HCT116 (cell line): ENCODE data around the gene ABCE1. TPM values are rescaled to one million over a fixed set of nuclear protein-coding genes. Genes with fewer than 3 reads are reported as not detected.

ENCODE experiments used
- ATAC-seq: fragments of 200-7000 bp; cut with Tn5 transposase; 2 replicates; pipeline ENCODE4 v1.9.1; 2020; ENCODE audit warnings: mild to moderate bottlenecking, moderate library complexity
- BruUV-seq: library from RNA; stranded (reverse); fragments of 400-500 nt; replicated peaks from 2 replicates; lab custom pipeline; 2021; lab: Mats Ljungman, UMichigan
- CTCF ChIA-PET: fragments of 300-600 bp; sonication (Branson Sonifier 250); formaldehyde crosslinking; loops from one replicate; lab custom pipeline; 2021; ENCODE audit warnings: antibody characterized with exemption; lab: Charles Lee
- POLR2A ChIA-PET: fragments of 300-600, 350-600 bp; sonication (Branson Sonifier 250); formaldehyde crosslinking; loops from one replicate; lab custom pipeline; 2021; ENCODE audit warnings: antibody characterized with exemption; lab: Charles Lee
- RAD21 ChIA-PET, 2 experiments: fragments of 300-600 bp; sonication (Branson Sonifier 250); formaldehyde crosslinking; loops; one replicate each; lab custom pipeline; 2023; ENCODE audit warnings: low total read pairs in 2 of 2; ENCODE audit not compliant: uncharacterized antibody in 2 of 2, unreplicated experiment in 2 of 2, low non-redundant PET in 1 of 2; lab: Charles Lee
- DNase-seq: peaks from one replicate; pipeline ENCODE4 v3.0.0-alpha.2; 2010; ENCODE audit warnings: low read depth, low spot score
- H2AFZ ChIP-seq: fragments of 200-600 bp; shearing (Covaris generic), sonication (generic); 2 replicates; pipeline ENCODE4 v1.6.1; 2017; ENCODE audit warnings: low read depth, mixed run types, mixed read lengths, antibody characterized with exemption, low read length; ENCODE audit not compliant: poor library complexity, severe bottlenecking
- H3K27ac ChIP-seq: 2 replicates; pipeline ENCODE4 v1.5.1; 2012; ENCODE audit warnings: low read depth, low read length
- H3K27me3 ChIP-seq: fragments of 200-600 bp; sonication (generic); 2 replicates; pipeline ENCODE4 v1.6.1; 2016; ENCODE audit warnings: mixed run types, low read length, mixed read lengths; ENCODE audit not compliant: insufficient read depth
- H3K36me3 ChIP-seq, 2 experiments: fragments of 200-500 bp in 1 of 2; fragments of 200-600 bp in 1 of 2; sonication (Bioruptor generic) in 1 of 2; sonication (generic) in 1 of 2; 2 replicates each; pipeline versions ENCODE4 v1.5.1 to v1.6.1; 2014 to 2016; ENCODE audit warnings: low read length in 2 of 2, inconsistent platforms in 1 of 2, mixed read lengths in 1 of 2, mixed run types in 1 of 2; ENCODE audit not compliant: insufficient read depth in 2 of 2, control insufficient read depth in 1 of 2
- H3K4me1 ChIP-seq, 2 experiments: fragments of 200-600 bp in 1 of 2; sonication (generic) in 1 of 2; 2 replicates each; pipeline versions ENCODE4 v1.5.1 to v1.6.1; 2012 to 2017; ENCODE audit warnings: low read length in 2 of 2, inconsistent platforms in 1 of 2, mild to moderate bottlenecking in 1 of 2, mixed read lengths in 1 of 2, mixed run types in 1 of 2, moderate library complexity in 1 of 2; ENCODE audit not compliant: insufficient read depth in 2 of 2, control insufficient read depth in 1 of 2
- H3K4me2 ChIP-seq: fragments of 200-600 bp; sonication (generic); 2 replicates; pipeline ENCODE4 v1.6.1; 2017; ENCODE audit warnings: mixed run types, low read length, mixed read lengths
- H3K4me3 ChIP-seq, 2 experiments: fragments of 200-600 bp in 1 of 2; sonication (generic) in 1 of 2; replicated peaks in 1 of 2; 2 replicates each; pipeline ENCODE4 v1.5.1; 2011 to 2016; ENCODE audit warnings: low read length in 2 of 2, control low read depth in 1 of 2, low read depth in 1 of 2, mild to moderate bottlenecking in 1 of 2, mixed read lengths in 1 of 2, mixed run types in 1 of 2
- H3K79me2 ChIP-seq: fragments of 200-600 bp; sonication (generic); 2 replicates; pipeline ENCODE4 v1.6.1; 2017; ENCODE audit warnings: mild to moderate bottlenecking, mixed run types, low read length, moderate library complexity, mixed read lengths; ENCODE audit not compliant: insufficient read depth
- H3K9ac ChIP-seq: fragments of 200-600 bp; sonication (generic); 2 replicates; pipeline ENCODE4 v1.6.1; 2016; ENCODE audit warnings: low read length, mixed read lengths
- H3K9me2 ChIP-seq: fragments of 200-600 bp; sonication (generic), shearing (Covaris generic); 2 replicates; pipeline ENCODE4 v1.6.1; 2017; ENCODE audit warnings: mixed run types, mild to moderate bottlenecking, moderate library complexity; ENCODE audit not compliant: insufficient read depth
- H3K9me3 ChIP-seq, 2 experiments: fragments of 200-500 bp in 1 of 2; fragments of 200-600 bp in 1 of 2; sonication (Bioruptor generic) in 1 of 2; sonication (generic) in 1 of 2; 2 replicates each; pipeline ENCODE4 v1.6.1; 2014 to 2017; ENCODE audit warnings: low read length in 2 of 2, mixed read lengths in 2 of 2, inconsistent platforms in 1 of 2, low read depth in 1 of 2, mild to moderate bottlenecking in 1 of 2, mixed run types in 1 of 2, moderate library complexity in 1 of 2; ENCODE audit not compliant: control insufficient read depth in 1 of 2, insufficient read depth in 1 of 2
- H4K20me1 ChIP-seq: fragments of 200-600 bp; sonication (generic), shearing (Covaris generic); 2 replicates; pipeline ENCODE4 v1.6.1; 2017; ENCODE audit warnings: mixed run types, mild to moderate bottlenecking, moderate library complexity; ENCODE audit not compliant: insufficient read depth
- ELF1 ChIP-seq: IDR thresholded peaks from 2 replicates; pipeline ENCODE4 v1.6.1; 2012; ENCODE audit warnings: low read depth, borderline replicate concordance
- JUND ChIP-seq: IDR thresholded peaks from 2 replicates; pipeline ENCODE4 v1.6.1; 2012
- SIN3A ChIP-seq: IDR thresholded peaks from 2 replicates; pipeline ENCODE4 v1.6.1; 2012; ENCODE audit warnings: low read depth
- intact Hi-C: fragments of 100-400 bp; cut with micrococcal nuclease; formaldehyde crosslinking; loops from 2 replicates; pipeline ENCODE4 v1.10.0; 2022
- total RNA-seq: library from RNA; stranded (reverse); gene quantifications from one replicate; pipeline ENCODE4 v1.2.1, GENCODE V29; 2021; ENCODE audit not compliant: unreplicated experiment
- TF ChIP-seq, protein P1 (sequence below): IDR thresholded peaks from 2 replicates; pipeline ENCODE4 v1.6.1; 2011; ENCODE audit warnings: mild to moderate bottlenecking, low read length, moderate library complexity; ENCODE audit not compliant: insufficient replicate concordance; ENCODE audit errors: extremely low read depth
- TF ChIP-seq, protein P2 (sequence below): IDR thresholded peaks from 2 replicates; pipeline ENCODE4 v1.6.1; 2012; ENCODE audit warnings: low read depth

The ABCE1 gene
- total RNA-seq, 1 experiment from 2014 or later, result 145 TPM

DNA sequence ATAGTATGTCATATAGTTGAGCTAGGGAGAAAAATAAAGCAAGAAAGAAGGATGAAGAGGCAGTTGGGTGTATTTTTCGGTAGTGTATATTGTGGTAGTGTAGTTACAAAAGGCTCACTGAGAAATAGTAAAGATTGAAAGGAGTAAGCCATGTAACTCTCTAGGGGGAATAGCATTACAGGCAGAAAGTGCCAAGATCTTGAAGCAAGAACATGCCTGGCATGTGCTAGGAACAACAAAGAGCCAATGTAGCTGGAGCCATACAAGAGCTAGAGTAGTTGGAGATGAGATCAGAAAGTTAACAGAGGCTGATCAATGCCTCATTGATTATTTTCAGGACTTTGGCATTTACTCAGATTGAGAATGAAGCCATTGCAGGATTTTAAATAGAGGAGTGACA is 3.0 kb downstream of the ABCE1 start (continued):
- TF ChIP-seq, protein P1, sequence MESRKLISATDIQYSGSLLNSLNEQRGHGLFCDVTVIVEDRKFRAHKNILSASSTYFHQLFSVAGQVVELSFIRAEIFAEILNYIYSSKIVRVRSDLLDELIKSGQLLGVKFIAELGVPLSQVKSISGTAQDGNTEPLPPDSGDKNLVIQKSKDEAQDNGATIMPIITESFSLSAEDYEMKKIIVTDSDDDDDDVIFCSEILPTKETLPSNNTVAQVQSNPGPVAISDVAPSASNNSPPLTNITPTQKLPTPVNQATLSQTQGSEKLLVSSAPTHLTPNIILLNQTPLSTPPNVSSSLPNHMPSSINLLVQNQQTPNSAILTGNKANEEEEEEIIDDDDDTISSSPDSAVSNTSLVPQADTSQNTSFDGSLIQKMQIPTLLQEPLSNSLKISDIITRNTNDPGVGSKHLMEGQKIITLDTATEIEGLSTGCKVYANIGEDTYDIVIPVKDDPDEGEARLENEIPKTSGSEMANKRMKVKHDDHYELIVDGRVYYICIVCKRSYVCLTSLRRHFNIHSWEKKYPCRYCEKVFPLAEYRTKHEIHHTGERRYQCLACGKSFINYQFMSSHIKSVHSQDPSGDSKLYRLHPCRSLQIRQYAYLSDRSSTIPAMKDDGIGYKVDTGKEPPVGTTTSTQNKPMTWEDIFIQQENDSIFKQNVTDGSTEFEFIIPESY, result no peak
- no peak for TF ChIP-seq ELF1
- no peak for TF ChIP-seq SIN3A

DNA sequence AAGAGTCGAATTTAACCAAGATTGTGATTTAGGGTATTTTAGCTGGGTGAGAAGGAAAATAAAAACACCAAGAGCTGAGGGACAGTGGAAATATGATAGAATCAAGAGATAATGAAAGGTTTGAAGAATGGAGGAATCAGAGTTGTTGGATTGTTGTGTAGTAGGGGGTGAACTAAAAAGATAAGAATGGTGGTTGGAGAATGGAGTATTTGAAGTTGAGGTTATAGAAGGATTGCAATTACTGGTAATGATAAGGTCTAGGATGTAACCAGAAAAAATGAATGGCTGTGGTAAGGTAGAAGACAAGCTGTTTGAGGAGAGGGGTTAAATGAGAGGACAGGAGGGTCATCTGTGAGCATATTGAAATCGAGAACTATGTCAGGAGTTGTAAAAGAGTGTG is 4.5 kb downstream of the ABCE1 start:
- ChIA-PET CTCF (no interaction called here), RAD21 (no interaction called here), POLR2A (no interaction called here)
- intact Hi-C loops, result no loop called here
- peaks cover 0 to 9% of the 10 kb centered on the region in 2 experiments; a peak in 3 of 4 replicates for H3K4me1 ChIP-seq
- H3K9me2 ChIP-seq, result no peaks in the 10 kb centered on the region
- no peak overlapping the region for H3K27ac ChIP-seq
- BruUV-seq, result no TSS peak
- no peak overlapping the region for H3K4me3 ChIP-seq
- no peak for TF ChIP-seq JUND
- TF ChIP-seq, protein P2, sequence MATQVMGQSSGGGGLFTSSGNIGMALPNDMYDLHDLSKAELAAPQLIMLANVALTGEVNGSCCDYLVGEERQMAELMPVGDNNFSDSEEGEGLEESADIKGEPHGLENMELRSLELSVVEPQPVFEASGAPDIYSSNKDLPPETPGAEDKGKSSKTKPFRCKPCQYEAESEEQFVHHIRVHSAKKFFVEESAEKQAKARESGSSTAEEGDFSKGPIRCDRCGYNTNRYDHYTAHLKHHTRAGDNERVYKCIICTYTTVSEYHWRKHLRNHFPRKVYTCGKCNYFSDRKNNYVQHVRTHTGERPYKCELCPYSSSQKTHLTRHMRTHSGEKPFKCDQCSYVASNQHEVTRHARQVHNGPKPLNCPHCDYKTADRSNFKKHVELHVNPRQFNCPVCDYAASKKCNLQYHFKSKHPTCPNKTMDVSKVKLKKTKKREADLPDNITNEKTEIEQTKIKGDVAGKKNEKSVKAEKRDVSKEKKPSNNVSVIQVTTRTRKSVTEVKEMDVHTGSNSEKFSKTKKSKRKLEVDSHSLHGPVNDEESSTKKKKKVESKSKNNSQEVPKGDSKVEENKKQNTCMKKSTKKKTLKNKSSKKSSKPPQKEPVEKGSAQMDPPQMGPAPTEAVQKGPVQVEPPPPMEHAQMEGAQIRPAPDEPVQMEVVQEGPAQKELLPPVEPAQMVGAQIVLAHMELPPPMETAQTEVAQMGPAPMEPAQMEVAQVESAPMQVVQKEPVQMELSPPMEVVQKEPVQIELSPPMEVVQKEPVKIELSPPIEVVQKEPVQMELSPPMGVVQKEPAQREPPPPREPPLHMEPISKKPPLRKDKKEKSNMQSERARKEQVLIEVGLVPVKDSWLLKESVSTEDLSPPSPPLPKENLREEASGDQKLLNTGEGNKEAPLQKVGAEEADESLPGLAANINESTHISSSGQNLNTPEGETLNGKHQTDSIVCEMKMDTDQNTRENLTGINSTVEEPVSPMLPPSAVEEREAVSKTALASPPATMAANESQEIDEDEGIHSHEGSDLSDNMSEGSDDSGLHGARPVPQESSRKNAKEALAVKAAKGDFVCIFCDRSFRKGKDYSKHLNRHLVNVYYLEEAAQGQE, result no peak
- no peak for DNase-seq
- H3K27me3 ChIP-seq, result no peaks in the 10 kb centered on the region
- no peak overlapping the region for H3K4me2 ChIP-seq
- no peak overlapping the region for H2AFZ ChIP-seq
- H4K20me1 ChIP-seq, result peaks cover 22% of the 10 kb centered on the region; the same call in 1 of the 2 replicates
- H3K9me3 ChIP-seq, result no peaks in the 10 kb centered on the region
- peaks cover 29 to 31% of the 10 kb centered on the region in 2 experiments for H3K36me3 ChIP-seq
- H3K79me2 ChIP-seq, result peaks cover 100% of the 10 kb centered on the region
- H3K9ac ChIP-seq, result no peak overlapping the region
- ATAC-seq, result no peak
